HL-60 (cell line): Measurements from ENCODE around the gene ITGAD.

Experiments
- REST ChIP-seq: IDR thresholded peaks from 2 replicates; pipeline ENCODE4 v1.6.1; 2012; ENCODE audit warnings: low read depth; ENCODE audit not compliant: insufficient replicate concordance
- TF ChIP-seq, protein P1 (sequence below): IDR thresholded peaks from one replicate; pipeline ENCODE4 v1.5.1; 2011; ENCODE audit warnings: low read length, control low read depth, inconsistent platforms; ENCODE audit not compliant: insufficient read depth

DNA sequence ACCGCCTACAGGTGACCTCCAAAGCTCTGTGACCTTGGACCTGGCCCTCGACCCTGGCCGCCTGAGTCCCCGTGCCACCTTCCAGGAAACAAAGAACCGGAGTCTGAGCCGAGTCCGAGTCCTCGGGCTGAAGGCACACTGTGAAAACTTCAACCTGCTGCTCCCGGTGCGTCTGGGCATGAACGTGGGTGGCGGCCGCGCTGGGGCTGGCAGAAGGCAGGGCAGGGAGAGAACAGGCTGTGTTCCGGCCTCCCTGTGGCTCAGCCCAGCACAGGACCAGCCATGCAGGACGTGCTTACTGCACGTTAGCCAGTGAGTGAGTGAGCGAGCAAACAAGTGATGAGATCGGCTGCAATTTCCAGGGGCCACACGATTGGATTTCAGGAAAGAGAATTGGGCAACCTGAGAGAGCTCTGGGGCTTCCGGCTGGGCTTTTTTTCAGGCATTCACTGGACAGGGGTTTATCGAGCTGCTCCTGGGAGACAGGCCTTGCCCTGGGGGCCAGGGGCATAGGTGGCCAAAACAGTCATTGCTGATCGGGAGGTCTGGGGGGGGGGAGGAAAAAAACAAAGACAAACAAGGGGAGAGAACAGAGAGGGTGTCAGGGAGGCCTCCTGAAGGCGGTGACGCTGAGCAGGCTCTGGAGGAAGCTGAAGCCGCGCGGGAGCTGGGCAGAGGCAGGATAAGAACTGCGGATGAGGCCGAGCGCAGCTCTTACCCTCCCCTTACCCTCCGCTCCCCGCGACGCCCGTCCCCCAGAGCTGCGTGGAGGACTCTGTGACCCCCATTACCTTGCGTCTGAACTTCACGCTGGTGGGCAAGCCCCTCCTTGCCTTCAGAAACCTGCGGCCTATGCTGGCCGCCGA is 21.3 kb upstream of the ITGAD start:
- TF ChIP-seq, protein P1, sequence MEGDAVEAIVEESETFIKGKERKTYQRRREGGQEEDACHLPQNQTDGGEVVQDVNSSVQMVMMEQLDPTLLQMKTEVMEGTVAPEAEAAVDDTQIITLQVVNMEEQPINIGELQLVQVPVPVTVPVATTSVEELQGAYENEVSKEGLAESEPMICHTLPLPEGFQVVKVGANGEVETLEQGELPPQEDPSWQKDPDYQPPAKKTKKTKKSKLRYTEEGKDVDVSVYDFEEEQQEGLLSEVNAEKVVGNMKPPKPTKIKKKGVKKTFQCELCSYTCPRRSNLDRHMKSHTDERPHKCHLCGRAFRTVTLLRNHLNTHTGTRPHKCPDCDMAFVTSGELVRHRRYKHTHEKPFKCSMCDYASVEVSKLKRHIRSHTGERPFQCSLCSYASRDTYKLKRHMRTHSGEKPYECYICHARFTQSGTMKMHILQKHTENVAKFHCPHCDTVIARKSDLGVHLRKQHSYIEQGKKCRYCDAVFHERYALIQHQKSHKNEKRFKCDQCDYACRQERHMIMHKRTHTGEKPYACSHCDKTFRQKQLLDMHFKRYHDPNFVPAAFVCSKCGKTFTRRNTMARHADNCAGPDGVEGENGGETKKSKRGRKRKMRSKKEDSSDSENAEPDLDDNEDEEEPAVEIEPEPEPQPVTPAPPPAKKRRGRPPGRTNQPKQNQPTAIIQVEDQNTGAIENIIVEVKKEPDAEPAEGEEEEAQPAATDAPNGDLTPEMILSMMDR = no peak
- no peak for TF ChIP-seq REST
